B cell (primary cell): ENCODE data around the gene SEMA4A. TPM values are rescaled to one million over a fixed set of nuclear protein-coding genes. Genes with fewer than 3 reads are reported as not detected.
A peak's percentile ranks its signal among the peaks of the same experiment; 100 is the strongest.

ENCODE experiments used
- ATAC-seq: fragments of 200-7000 bp; cut with Tn5 transposase; one replicate; pipeline ENCODE4 v1.10.0; 2021; ENCODE audit warnings: low read depth, mild to moderate bottlenecking, moderate number of reproducible peaks, moderate library complexity
- CTCF ChIA-PET: fragments of 350-600 bp; sonication (Branson Sonifier 250); formaldehyde crosslinking; loops from one replicate; lab custom pipeline; 2021; ENCODE audit warnings: antibody characterized with exemption, inconsistent platforms; lab: Charles Lee
- POLR2A ChIA-PET: fragments of 350-600 bp; sonication (Branson Sonifier 250); formaldehyde crosslinking; loops from one replicate; lab custom pipeline; 2021; ENCODE audit warnings: antibody characterized with exemption; lab: Charles Lee
- DNase-seq: peaks from one replicate; pipeline ENCODE4 v3.0.0; 2013
- H2AFZ ChIP-seq: 2 replicates; pipeline ENCODE4 v1.6.1; 2012; ENCODE audit warnings: mild to moderate bottlenecking, low read depth, low read length; ENCODE audit not compliant: insufficient read depth, poor library complexity, severe bottlenecking
- H3K27ac ChIP-seq, 2 donors: 1 replicate in 1 of 2; 2 replicates in 1 of 2; pipeline ENCODE4 v1.5.1; 2012 to 2013; ENCODE audit warnings: low read length in 2 of 2, mild to moderate bottlenecking in 2 of 2, moderate library complexity in 1 of 2
- H3K27me3 ChIP-seq, 4 experiments: fragments of 200-600 bp in 1 of 4; sonication (generic) in 1 of 4; replicated peaks in 1 of 4; 1 replicate in 2 of 4; 2 replicates in 2 of 4; pipeline versions ENCODE4 v1.6.1 to v1.7.0; 2013 to 2016; ENCODE audit warnings: low read length in 3 of 4, mild to moderate bottlenecking in 2 of 4, mixed read lengths in 1 of 4, moderate library complexity in 1 of 4; ENCODE audit not compliant: insufficient read depth in 4 of 4, control insufficient read depth in 3 of 4; ENCODE audit errors: control extremely low read depth in 1 of 4
- H3K36me3 ChIP-seq, 2 experiments: replicated peaks in 1 of 2; 1 replicate in 1 of 2; 2 replicates in 1 of 2; pipeline versions ENCODE4 v1.6.1 to v1.7.1; 2013; ENCODE audit warnings: low read length in 1 of 2; ENCODE audit not compliant: insufficient read depth in 2 of 2, control insufficient read depth in 1 of 2; ENCODE audit errors: control extremely low read depth in 1 of 2, extremely low read depth in 1 of 2
- H3K4me1 ChIP-seq, 2 donors: fragments of 200-600 bp in 1 of 2; sonication (generic) in 1 of 2; 1 replicate in 1 of 2; 2 replicates in 1 of 2; pipeline versions ENCODE4 v1.5.1 to v1.6.1; 2013 to 2017; ENCODE audit warnings: low read length in 2 of 2; ENCODE audit not compliant: control insufficient read depth in 2 of 2, insufficient read depth in 2 of 2
- H3K4me2 ChIP-seq: replicated peaks from 2 replicates; pipeline ENCODE3; 2012; ENCODE audit warnings: mild to moderate bottlenecking, low read depth, low read length; ENCODE audit not compliant: poor library complexity, severe bottlenecking
- H3K4me3 ChIP-seq, 5 experiments: fragments of 200-600 bp in 1 of 5; sonication (generic) in 1 of 5; 1 replicate in 3 of 5; 2 replicates in 2 of 5; pipeline versions ENCODE4 v1.5.1 to v1.7.0; 2011 to 2016; ENCODE audit warnings: low read length in 4 of 5, mild to moderate bottlenecking in 4 of 5, low read depth in 2 of 5, control low read depth in 1 of 5, moderate library complexity in 1 of 5; ENCODE audit not compliant: insufficient read depth in 1 of 5; ENCODE audit errors: control extremely low read depth in 1 of 5, extremely low read depth in 1 of 5
- H3K79me2 ChIP-seq: fragments of 200-600 bp; sonication (generic); one replicate; pipeline ENCODE4 v1.6.0; 2016; ENCODE audit warnings: low read length; ENCODE audit not compliant: control insufficient read depth, insufficient read depth
- H3K9ac ChIP-seq: fragments of 200-600 bp; sonication (generic); 2 replicates; pipeline ENCODE4 v1.6.1; 2017; ENCODE audit warnings: mild to moderate bottlenecking, low read length, moderate library complexity
- H3K9me3 ChIP-seq, 3 donors: one replicate each; pipeline versions ENCODE4 v1.6.1 to v1.7.1; 2013; ENCODE audit warnings: low read length in 2 of 3; ENCODE audit not compliant: control insufficient read depth in 2 of 3, insufficient read depth in 1 of 3; ENCODE audit errors: control extremely low read depth in 1 of 3
- H4K20me1 ChIP-seq: 2 replicates; pipeline ENCODE4 v1.6.0; 2012; ENCODE audit warnings: mild to moderate bottlenecking, low read length; ENCODE audit not compliant: insufficient read depth, control insufficient read depth, poor library complexity, severe bottlenecking
- H3K27ac Mint-ChIP-seq: one replicate; pipeline ENCODE4 v1.8.0; 2021; ENCODE audit warnings: mixed read lengths
- H3K27me3 Mint-ChIP-seq: one replicate; pipeline ENCODE4 v1.8.0; 2021; ENCODE audit warnings: mixed read lengths
- H3K4me1 Mint-ChIP-seq: one replicate; pipeline ENCODE4 v1.8.0; 2021; ENCODE audit warnings: mixed read lengths
- H3K4me3 Mint-ChIP-seq: one replicate; pipeline ENCODE4 v1.8.0; 2021; ENCODE audit warnings: mixed read lengths
- H3K9me3 Mint-ChIP-seq: one replicate; pipeline ENCODE4 v1.8.0; 2022; ENCODE audit warnings: mixed read lengths; ENCODE audit not compliant: insufficient read depth
- CTCF ChIP-seq: fragments of 200-600 bp; IDR thresholded peaks from one replicate; pipeline ENCODE4 v1.8.0; 2022; ENCODE audit warnings: antibody characterized with exemption, mild to moderate bottlenecking
- EZH2 ChIP-seq: IDR thresholded peaks from 2 replicates; pipeline ENCODE4 v1.6.1; 2012; ENCODE audit warnings: borderline replicate concordance, low read depth, mild to moderate bottlenecking, moderate library complexity, low read length; ENCODE audit not compliant: insufficient read depth, poor library complexity, severe bottlenecking
- WGBS: methylation state at CpG from one replicate; pipeline ENCODE4 v1.1.5; 2013; ENCODE audit warnings: missing lambda C conversion rate; ENCODE audit not compliant: insufficient coverage; 5-methylcytosine and 5-hydroxymethylcytosine counted together
- intact Hi-C: fragments of 100-400 bp; cut with micrococcal nuclease; formaldehyde crosslinking; loops from one replicate; pipeline ENCODE4 v1.10.0; 2022
- polyA plus RNA-seq: library from polyadenylated mRNA; depleted of rRNA; stranded (reverse); fragments of >200 nt; gene quantifications from 2 replicates; pipeline ENCODE4 v1.2.3, GENCODE V29; 2012
- total RNA-seq, 2 donors: library from RNA; stranded (reverse); fragments of 120-200 nt in 1 of 2; gene quantifications; 1 replicate in 1 of 2; 2 replicates in 1 of 2; pipeline versions ENCODE4 v1.2.3 to v1.2.4, GENCODE V29; 2013 to 2022

Gene SEMA4A
- total and polyA plus RNA-seq, 2 donors (not counting 1 experiment from before 2014, with no cell fraction given): 9.2 to 15.5 TPM

GRCh38 chr1:156108057-156108456 lies 45.3 kb upstream of the SEMA4A start:
- 76% methylated on average over 2 of the region's 3 CpGs for WGBS
- ATAC-seq (no peak), DNase-seq (no peak)
- no peaks in the 10 kb centered on the region for H3K36me3 ChIP-seq
- no peak overlapping the region for H3K9ac ChIP-seq
- H3K4me1 Mint-ChIP-seq: peaks cover 57% of the 10 kb centered on the region
- intact Hi-C loops: no loop called here
- H3K79me2 ChIP-seq: no peaks in the 10 kb centered on the region
- peaks cover 0 to 5% (median 2%) of the 10 kb centered on the region in 4 experiments for H3K27me3 ChIP-seq
- peak overlapping the region; percentile 26 for H3K4me3 Mint-ChIP-seq
- H3K4me1 ChIP-seq: peaks cover 35 to 40% of the 10 kb centered on the region in 2 donors
- H4K20me1 ChIP-seq: no peaks in the 10 kb centered on the region
- POLR2A ChIA-PET: interaction anchor here (0.7 kb wide), 1 partner anchor 8 kb away, joined by 3 read pairs; no protein-coding TSS in a partner anchor
- H2AFZ ChIP-seq: no peak overlapping the region
- H3K9me3 ChIP-seq: no peaks in the 10 kb centered on the region
- no peak overlapping the region for H3K4me2 ChIP-seq
- peaks cover 3% of the 10 kb centered on the region for H3K27me3 Mint-ChIP-seq
- TF ChIP-seq CTCF (no peak), EZH2 (no peak)
- peak overlapping the region; percentile 72 for H3K27ac Mint-ChIP-seq
- CTCF ChIA-PET: interaction anchor here (6.3 to 23.7 kb wide), 2 partner anchors 11 to 17 kb away, joined by 82 to 970 read pairs; partner anchors contain the start of gene LMNA
- peak overlapping the region in 1 of 2 donors; percentile 99 for H3K27ac ChIP-seq
- no peak overlapping the region for H3K4me3 ChIP-seq
- no peaks in the 10 kb centered on the region for H3K9me3 Mint-ChIP-seq

GRCh38 chr1:156108664-156109241 lies 44.6 kb upstream of the SEMA4A start:
- H3K4me3 ChIP-seq: no peak overlapping the region
- Mint-ChIP-seq H3K4me1 (peaks cover 52% of the 10 kb centered on the region), H3K9me3 (no peaks in the 10 kb centered on the region), H3K27me3 (peaks cover 5% of the 10 kb centered on the region), H3K27ac (no peak overlapping the region), H3K4me3 (no peak overlapping the region)
- TF ChIP-seq EZH2 (no peak), CTCF (no peak)
- H2AFZ ChIP-seq: no peak overlapping the region
- no peaks in the 10 kb centered on the region for H3K36me3 ChIP-seq
- no peaks in the 10 kb centered on the region for H3K9me3 ChIP-seq
- H3K4me1 ChIP-seq: peaks cover 28 to 33% of the 10 kb centered on the region in 2 donors
- 100% methylated on average over 3 of the region's 6 CpGs for WGBS
- H3K27ac ChIP-seq: no peak overlapping the region
- peaks cover 0 to 12% (median 2%) of the 10 kb centered on the region in 4 experiments for H3K27me3 ChIP-seq
- no peak overlapping the region for H3K4me2 ChIP-seq
- DNase-seq (no peak), ATAC-seq (no peak)
- intact Hi-C loops: no loop called here
- no peaks in the 10 kb centered on the region for H3K79me2 ChIP-seq
- POLR2A ChIA-PET: no interaction called here
- no peaks in the 10 kb centered on the region for H4K20me1 ChIP-seq
- no peak overlapping the region for H3K9ac ChIP-seq
- CTCF ChIA-PET: interaction anchor here (6.3 to 23.7 kb wide), 2 partner anchors 12 to 16 kb away, joined by 82 to 970 read pairs; partner anchors contain the start of gene LMNA
